Islet of Langerhans (tissue), 1 donor: ENCODE measurements around the gene CDC42BPG.

Experiments
- FAIRE-seq: peaks from one replicate; lab custom pipeline; 2011; peaks lifted over from hg19 to GRCh38; lab: Jason Lieb, UNC

CDC42BPG gene

DNA sequence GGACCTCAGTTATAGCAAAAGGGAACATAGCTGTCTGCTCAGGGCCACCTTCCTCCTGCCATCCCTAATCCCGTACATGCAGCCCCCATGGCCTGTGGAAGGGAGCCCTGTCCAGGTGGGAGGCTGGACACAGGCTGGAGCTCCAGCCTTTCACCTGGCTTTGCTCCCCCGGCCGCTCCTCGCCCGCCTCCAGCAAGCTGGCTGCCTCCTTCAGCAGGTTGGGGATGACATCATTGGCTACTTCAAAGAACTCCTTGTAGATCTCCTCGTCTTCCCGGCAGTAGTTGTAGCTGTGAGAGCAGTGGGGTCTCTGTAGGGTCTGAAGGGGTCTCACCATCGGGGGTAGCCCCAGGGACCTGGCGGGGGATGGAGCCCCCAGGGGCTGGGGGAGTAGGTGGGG, 39.0 kb downstream of the CDC42BPG start:
- FAIRE-seq = no peak

DNA sequence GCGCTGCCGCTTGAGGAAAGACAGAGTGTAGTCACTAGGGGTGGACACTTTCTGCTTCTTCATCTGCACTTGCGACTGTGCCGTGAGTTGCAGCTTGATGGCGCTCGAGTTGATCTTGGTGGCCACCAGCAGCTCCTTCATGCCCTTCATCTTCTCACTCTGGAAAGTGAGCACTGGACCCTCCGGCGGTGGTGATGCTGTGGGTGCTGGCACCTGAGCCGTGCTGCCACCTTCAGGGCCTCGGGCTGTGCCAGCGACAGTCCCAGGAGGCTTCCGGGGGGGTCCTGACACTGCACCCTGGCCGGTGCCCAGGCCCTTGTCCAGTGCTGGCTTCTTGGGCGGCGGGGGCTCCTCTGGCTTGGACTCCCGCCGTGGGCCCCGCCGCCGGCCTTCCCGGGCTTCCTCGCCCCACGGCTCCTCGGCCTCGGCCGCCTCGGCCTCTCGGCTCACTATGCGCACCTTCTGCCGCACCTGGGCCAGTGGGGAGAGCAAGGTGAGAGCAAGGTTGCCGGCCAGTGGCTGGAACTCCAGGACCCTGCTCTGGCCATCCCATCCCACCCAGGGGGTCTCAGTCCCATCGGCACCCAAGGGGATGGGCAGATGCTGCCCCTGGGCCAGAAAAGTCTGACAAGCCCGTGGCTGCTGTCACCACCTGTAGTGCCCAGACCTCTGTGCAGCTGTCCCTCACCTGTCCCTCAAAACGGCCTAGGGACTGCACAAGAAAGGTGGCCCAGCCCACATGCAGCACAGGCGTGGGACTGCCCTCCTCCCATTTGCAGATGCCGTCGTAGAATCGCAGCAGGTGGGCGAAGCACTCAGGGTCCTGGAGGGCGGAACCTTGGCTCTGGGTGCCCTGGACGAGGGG, 39.9 kb downstream of the CDC42BPG start:
- no peak for FAIRE-seq

DNA sequence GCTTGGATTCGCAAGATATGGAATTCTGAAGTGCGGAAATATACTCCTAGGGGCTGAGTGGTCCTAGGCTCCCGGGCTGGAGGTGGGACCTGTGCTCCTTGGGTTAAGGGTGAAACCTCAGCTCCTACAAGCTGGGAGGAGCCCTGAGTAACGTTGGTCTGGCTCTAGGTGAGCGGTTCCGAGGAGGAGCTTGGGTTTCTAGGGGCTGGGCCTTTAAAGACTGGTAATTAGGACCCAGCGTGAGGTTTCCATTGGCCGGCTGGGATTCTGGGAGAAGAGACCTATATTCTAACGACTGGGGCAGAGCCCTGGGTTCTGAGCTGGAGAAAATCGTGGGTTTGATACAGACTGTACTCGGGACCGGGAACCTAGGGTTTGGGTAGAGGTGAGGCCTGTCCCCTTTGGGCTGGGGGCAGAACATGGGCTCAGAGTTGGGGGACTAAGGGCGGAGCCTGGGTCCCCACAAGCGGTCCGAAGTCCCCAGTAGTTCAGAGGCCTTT, 40.6 kb downstream of the CDC42BPG start:
- no peak for FAIRE-seq

DNA sequence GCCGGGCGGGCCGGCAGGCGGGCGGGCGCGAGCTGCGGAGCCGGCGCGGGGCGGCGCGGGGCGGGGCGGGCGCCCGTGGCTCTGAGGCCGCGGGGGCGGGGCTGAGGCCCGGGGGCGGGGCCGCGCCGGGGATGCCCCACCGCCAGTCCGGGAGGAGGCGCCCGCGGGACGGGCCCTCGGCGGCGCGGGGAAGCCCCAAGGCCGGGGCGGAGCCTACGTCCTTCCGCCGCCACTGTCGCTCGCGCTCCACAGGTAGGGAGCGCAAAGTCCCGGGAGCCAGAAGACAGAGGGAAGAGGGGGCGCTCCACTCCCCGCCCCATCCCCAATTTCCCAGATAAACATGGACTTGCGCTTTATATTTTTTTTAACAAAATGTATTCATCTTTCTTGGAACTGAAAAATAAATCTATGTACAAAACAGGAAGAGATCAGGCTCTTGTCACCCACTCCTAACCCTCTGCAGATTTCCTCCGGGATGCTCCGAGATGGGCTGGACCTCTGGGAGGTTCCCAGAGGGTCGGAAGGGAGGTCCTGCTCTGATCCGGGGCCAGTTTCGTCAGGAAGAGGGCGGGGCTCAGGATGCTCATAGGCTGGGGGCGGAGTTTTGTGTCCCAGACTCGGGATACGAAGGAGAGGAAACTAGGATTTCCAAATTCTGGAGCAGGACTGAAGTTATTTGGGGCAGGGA, 41.2 kb downstream of the CDC42BPG start, which contains the start of gene MAP4K2:
Gene MAP4K2, minus strand, starts transcription at position 57 of the 688 bp plus-strand sequence. CDS start 65 bp downstream, outside the sequence.
- FAIRE-seq = no peak

DNA sequence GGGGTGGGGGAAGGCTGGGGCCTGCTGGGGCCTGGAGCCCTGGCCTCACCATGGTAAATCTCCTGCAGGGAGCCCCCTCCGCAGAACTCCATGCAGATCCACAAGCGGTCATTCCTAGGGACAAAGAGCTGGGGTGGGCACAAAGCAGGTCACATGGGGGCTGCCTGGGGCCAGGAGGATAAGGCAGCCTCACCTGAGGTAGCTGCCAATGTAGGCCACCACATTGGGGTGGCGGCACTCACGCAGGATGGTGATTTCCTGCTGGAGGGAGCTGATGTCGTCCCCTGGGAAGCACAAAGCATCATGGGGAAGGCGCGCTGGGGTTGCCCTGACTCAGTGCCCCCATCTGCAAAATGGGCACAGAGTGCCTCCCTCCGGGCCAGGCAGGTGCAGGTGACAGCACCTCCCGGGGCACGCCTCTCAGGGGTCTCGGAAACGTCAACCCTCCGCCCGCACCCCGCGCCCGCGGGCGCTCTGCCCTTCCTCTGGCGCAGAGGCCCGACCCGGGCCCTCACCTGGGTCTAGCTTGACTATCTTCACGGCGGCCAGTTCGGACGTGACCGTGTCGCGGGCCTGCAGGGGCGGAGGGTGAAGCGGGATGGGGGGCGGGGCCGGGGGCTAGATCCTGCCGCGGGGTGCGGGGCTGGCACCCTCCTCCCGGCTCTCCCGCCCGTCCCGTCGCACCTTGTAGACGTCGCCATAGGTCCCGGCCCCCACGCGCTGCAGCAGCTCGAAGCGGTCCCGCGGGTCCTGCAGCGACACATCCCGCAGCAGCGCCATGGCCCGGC, 41.9 kb downstream of the CDC42BPG start:
- no peak for FAIRE-seq

DNA sequence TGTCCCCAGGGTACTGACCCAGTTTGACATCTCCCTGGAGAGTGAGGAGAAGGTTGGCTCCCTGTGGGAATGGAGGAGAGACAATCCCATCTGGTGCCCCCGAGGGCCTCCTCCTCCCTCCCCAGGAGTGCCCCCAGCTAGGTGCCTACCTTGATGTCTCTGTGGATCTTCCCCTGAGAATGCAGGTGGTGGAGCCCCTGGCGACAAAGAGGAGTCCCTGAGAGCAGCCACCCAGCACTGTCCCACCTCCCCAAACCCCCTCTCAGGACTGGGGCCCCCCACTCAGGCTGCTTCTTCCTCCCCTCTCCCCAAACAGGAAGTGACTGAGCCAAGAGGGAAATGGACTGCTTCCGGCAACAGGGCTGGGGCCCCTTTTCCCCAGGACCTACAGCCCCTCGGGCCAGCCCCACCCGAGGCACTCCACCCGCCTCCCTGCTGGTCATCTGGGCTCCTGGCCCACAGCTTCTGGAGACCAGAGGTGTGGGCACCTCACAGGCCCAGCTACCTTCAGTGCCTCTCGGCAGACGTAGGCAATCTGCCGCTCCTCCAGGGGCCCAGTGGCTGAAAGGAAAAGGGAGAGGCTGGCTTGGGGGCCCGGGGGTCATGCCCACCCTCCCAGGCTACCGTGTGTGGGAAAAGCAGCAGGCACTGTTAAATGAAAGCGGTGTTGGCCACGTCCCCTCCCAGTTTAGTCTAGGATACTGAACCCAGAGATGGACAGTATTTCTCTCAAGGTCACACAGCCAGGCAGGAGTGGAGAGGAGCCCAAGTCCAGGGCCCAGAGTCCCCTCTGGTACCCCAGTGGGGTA, 42.7 kb downstream of the CDC42BPG start:
- no peak for FAIRE-seq

DNA sequence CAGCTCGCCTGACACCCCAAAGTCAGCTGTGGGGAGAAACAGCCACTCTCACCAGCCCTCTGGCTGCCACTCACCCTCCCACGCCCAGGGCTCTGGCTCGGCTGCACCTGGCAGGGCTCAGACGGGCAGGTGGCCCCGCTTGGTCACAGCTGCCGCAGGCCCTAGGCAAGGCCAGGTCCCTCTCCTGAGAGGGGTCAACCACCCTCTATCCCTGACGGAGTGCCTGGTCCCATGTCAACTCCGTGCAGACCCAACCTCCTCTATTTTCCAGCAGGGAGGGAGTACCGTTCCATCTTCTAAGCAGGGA, 43.3 kb downstream of the CDC42BPG start:
- FAIRE-seq = no peak

DNA sequence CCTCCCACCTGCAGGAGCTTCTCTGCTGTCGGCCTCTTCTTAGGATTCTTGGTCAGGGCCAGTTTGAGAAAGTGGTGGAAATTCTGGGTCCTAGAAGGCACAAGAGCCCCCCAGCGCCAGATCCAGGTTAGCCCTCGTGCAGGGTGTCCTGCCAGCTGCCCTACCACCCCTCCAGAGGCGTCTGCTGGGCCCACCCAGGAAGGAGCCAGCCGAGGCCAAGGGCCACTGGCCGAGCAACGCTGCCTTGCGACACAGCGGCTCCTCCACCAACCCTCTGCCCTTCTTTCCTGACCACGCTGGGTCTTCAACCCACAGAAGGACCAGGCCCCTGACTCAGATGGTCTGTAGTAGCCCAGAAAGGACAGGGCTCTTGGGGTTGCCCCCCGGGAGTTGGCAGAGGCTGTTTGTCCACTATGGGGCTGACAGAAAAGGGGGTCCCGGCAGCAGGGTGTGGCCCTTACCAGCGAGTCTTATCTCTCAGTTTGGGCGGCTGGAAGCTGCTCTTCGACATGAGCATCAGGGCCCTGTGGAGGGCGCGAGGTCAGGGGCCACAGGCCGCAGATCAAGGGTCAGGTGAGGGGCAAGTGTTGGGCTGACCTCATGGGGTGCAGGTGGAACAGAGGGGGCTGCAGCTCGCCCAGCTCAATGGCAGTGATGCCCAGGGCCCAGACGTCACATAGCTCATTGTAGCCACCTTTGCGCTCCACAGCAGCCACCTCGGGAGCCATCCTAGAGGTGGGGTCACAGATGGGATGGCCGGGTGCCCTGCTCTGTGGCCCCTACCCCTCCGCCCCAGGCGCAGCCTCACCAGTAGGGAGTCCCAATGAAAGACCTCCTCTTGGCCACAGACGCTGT, 43.9 kb downstream of the CDC42BPG start:
- no peak for FAIRE-seq

DNA sequence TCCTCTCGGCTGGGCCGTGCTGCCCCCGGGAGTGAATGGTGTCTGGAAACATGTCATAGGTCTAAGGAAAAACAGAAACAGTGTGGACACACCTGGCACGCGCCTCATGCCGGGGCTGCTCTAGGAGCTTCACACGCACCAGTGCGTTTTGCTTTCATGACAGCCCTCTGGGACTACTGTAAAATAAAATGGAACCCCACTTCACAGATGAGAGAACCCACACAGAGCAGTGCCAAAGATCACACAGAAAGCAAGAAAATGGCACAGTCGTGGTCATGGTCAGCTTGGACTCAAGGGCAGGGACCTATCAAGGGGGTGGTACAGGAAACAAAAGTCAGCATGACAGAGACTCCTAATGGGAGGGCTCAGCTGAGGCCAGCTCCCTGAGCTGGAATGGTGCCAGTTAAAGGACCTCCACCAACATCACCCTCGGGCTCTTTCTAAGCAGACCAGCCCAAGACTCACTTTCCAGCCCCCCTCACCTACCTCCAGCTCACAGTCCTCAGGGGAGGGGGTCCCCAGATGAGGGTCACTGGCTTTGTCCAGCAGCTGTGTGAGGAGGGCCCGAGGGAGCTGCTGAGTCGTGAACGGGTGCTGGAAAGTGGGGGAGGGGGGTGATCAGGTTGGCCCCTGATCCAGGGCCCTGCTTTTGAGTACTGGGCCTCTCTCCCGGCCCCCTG, 44.7 kb downstream of the CDC42BPG start:
- no peak for FAIRE-seq

DNA sequence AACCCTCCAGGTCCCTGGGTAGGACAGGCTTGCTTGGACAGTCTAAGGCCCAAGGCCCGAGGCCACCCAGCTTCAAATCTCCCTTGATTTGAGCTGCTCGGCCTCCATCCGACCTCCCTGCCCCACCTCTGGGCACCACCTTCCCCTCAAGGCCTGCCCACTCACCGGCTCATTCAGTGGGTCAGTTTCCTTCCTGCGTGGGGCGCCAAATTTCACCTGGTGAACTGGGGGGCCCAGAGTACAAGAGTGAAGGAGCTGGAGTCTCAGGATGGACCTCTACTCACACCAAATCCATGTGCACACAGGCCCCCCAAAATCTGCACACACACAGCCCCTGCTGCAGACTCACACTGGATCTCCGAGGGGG, 45.2 kb downstream of the CDC42BPG start:
- FAIRE-seq = no peak

DNA sequence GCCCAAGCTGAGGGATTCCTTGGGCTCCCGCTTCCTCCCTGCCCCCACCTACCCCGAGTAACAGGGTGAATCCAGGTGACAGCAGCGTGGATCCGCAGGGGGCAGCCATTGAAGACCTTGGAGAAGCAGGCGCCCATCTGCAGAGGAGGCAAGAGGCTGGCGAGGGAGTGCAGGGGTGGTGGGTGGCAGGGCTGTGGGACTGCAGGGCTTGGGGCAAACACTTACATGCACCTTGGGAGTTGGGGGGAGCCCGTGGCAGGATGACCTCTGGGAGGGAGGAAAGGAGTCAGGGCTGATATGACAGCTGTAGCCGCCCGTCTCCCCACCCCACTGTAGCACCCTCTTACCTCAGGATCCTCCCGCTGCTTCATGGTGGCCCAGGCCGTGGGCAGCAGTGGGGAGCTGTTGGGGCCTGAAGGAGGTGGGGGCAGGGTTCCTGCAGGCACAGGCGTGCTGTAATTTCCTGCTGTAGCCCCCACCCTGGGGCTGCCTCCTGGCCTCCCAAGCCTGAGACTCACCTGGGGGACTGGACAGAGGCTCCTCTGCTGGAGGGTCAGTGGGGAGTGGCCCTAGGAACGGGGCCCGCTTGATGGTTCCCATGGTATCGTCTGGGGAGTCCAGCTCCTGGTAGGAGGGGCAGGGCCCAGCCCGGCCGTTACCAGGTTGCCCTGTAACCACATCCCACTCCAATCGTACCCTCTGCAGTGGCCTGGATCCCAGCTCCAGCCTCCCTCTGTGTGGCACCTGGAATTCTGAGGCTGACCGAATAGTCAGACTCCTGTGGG, 47.5 kb downstream of the CDC42BPG start:
- FAIRE-seq = no peak

DNA sequence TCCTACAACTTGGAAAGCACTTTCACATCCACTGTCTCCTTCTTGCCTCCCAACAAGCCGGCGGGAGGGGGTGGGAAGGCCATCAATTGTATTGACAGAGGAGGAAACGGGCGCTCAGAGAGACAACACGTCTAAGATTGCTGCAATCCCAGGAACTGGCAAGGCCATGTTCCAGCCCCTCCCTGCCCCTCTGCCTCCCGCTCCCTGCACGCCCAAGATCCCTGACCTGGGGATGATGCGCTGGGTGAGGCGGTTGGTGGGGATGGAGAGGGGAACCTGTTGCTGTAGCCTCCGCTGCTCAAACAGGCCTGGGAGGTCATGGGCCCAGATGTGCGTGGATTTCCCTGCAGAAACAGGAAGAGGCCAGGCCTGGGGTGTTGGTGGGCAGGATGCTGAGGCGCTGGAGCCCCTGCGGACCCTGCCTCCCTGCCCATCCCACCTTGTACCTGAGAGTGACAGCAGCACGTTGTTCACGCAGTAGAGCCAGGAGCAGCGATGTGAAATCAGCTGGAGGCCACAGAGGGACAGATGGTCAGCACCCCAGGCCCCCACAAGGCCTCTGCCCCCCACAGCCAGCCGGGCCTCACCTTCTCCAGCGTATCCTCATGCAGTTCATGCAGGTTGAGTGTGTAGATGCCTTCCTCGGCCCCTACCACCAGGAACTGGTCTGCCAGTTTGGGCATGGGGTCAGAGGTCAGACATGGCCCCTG, 48.3 kb downstream of the CDC42BPG start:
- FAIRE-seq = no peak

DNA sequence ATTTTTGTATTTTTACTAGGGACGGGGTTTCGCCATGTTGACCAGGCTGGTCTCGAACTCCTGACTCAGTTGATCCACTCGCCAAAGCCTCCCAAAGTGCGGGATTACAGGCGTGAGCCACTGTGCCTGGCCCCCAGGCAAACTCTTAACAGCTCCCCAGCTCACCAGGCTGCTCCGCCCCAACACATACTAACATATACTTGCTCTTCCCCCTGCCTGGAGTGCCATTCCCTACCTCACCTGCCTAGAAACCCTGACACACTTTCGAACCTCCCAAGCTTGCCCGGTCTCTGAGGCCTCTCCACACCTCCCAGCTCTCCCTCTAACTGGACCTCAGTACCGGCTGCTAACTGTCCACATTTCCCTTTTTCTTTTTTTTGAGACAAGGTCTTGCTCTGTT, 49.9 kb downstream of the CDC42BPG start:
- FAIRE-seq = no peak

DNA sequence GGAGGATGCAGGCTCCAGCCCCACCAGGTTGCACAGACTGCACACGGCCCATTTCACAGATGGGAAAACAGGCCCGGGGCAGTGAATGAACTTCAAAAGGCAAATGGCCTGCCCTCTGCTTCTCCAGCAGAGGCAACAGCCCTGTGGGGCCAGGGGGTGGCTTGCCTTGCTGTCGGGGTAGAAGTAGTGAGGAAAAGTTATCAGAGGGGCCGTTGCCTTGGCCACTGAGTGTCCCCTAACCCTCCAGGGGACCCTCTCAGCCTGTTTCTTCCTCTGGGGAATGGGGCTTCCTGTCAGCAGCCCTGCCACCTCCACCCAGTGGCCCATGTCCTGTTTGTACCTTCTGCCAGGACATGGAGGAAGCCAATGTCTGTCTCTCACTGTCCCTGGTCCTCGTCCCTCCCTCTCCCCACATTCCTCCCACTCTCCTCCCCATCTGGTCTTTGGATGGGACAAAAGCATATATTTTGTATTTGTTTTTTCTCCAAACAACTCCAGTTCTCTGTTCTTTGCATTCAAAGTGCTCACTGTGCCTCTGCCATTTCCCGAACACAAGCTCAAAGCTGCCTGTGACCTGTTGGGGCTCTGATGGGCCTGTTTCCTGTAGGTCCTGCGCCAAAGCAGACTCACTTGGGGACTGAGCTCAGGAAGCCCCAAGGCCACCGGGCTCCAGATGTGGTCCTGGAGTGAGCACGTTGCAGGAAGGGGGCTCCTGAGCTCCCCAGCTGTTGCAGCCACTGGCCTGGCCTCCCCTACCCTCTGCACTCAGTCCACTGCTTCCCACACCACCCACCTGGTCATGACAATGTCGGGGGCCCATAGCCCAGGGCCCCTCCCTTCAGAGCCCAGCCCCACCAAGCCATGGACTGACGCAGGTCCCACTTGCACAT, 50.9 kb downstream of the CDC42BPG start:
- no peak for FAIRE-seq

DNA sequence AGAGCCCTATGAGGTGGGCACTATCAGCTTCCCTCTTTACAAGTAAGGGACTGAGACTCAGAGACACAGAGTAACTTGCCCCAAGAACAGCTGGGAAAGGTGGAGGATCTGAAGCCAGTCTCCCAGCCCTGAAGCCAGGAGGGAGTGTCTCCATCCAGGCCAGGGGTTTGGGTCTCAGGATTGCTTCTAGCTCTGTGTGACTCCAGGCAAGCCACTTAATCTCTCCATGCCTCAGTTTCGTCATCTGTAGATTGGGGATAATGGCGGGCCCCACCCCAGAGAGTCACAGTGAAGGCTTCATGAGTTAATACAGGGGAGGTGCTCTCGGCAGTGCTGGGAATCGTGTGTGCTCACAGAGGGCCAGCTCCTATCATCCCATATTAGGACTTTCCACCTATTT, 52.0 kb downstream of the CDC42BPG start:
- no peak for FAIRE-seq

DNA sequence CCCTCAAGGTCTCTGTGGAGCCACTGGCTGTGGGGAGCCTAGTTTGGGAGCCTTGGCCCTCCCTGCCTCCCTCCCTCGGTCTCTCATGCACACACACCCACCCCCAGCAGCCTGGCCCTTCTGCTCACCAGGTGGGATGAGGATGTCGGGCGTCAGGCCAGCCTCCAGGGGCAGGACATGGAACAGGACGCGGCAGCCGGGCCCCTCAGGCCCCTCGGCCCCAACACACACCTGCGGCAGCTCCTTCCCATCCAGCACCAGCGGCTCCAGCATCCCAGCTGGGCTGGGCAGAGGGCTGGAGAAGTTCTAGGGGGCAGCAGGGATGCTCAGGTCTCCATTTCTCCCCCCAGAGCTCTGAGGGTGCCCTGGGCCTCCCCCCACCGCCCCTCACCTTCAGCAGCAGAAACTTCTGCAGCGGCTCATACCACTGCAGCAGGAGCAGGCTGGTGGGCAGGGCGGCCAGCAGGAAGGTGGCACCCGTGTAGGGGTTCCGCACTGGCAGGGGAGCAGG, 52.6 kb downstream of the CDC42BPG start:
- no peak for FAIRE-seq

DNA sequence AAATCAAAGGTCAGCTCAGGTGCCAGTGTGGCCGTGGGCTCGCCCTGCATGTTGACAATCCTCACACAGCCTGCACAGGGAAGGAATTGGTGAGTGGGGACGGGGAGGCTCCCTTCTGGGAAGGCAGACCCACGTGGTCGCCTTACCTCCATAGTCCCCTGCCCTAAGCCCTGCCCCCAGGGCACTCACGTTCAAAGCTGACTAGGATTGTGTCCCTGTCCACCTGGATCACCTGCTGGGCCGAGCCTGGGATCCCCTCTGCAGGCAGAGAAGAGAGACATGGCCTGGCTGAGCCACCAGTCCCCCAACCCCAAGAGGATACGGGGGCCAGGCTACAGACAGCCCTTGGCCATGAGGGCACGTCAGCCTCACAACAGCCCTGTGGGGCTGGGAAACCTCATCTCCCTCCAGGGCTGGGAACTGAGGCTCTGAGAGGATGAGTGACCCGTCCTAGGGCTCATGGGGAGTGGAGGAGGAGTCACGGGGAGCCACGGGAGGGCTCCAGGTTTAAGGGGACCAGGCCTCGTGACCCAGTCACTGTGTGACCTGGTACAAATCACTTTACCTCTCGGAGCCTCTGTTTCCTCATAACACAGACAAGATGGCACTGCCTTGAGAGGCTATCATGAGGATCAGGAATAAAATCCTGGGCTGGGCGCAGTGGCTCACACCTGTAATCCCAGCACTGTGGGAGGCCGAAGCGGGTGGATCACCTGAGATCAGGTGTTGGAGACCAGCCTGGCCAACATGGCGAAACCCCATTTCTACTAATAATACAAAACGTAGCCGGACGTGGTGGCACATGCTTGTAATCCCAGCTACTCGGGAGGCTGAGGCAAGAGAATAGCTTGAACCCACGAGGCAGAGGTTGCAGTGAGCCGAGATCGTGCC, 54.0 kb downstream of the CDC42BPG start:
- no peak for FAIRE-seq
